Measurements from ENCODE around the gene NECTIN3.

NECTIN3 gene

DNA sequence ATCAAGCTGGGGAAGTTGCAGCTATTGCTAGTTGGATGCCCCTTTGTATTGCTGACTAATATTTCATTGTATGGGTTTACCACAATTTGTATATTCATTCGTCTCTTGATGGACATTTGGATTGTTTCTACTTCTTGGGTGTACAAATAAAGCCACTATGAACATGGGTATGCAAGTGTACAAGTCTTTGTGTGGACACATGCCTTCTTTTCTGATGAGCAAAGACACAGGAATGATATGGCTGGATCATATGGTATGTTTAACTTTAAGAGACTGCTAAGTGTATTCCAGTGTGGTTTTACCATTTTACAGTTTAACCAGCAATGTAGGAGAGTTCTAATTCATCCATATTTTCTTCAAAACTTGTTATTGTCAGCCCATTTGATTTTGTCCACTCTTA, 32.2 kb downstream of the NECTIN3 start:
- Histone ChIP-seq H3K79me2 (ENCODE audit: low read length) (no peaks in the 10 kb centered on the region), H3K9ac (ENCODE audit: low read length) (no peak overlapping the region), H2AFZ (ENCODE audit: low read depth, low read length) (no peak overlapping the region), H3K36me3 (replicated peaks; ENCODE audit: low read depth, low read length) (no peaks in the 10 kb centered on the region), H4K20me1 (ENCODE audit: insufficient read depth, low read length) (no peaks in the 10 kb centered on the region), H3K4me2 (ENCODE audit: low read length) (no peak overlapping the region), H3K27ac (ENCODE audit: low read length) (no peak overlapping the region), H3K4me1 (ENCODE audit: low read length) (no peaks in the 10 kb centered on the region), H3K4me3 (ENCODE audit: low read length) (no peak overlapping the region), H3K9me3 (ENCODE audit: insufficient read depth, low read length) (no peaks in the 10 kb centered on the region), H3K27me3 (ENCODE audit: low read depth, low read length) (no peaks in the 10 kb centered on the region)
- TF ChIP-seq EZH2phosphoT487 (IDR thresholded peaks at IDR 0.05; ENCODE audit: low read depth), result no peak
- TF ChIP-seq, protein P1, sequence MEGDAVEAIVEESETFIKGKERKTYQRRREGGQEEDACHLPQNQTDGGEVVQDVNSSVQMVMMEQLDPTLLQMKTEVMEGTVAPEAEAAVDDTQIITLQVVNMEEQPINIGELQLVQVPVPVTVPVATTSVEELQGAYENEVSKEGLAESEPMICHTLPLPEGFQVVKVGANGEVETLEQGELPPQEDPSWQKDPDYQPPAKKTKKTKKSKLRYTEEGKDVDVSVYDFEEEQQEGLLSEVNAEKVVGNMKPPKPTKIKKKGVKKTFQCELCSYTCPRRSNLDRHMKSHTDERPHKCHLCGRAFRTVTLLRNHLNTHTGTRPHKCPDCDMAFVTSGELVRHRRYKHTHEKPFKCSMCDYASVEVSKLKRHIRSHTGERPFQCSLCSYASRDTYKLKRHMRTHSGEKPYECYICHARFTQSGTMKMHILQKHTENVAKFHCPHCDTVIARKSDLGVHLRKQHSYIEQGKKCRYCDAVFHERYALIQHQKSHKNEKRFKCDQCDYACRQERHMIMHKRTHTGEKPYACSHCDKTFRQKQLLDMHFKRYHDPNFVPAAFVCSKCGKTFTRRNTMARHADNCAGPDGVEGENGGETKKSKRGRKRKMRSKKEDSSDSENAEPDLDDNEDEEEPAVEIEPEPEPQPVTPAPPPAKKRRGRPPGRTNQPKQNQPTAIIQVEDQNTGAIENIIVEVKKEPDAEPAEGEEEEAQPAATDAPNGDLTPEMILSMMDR (IDR thresholded peaks at IDR 0.05; ENCODE audit: low read depth, low read length), result no peak

DNA sequence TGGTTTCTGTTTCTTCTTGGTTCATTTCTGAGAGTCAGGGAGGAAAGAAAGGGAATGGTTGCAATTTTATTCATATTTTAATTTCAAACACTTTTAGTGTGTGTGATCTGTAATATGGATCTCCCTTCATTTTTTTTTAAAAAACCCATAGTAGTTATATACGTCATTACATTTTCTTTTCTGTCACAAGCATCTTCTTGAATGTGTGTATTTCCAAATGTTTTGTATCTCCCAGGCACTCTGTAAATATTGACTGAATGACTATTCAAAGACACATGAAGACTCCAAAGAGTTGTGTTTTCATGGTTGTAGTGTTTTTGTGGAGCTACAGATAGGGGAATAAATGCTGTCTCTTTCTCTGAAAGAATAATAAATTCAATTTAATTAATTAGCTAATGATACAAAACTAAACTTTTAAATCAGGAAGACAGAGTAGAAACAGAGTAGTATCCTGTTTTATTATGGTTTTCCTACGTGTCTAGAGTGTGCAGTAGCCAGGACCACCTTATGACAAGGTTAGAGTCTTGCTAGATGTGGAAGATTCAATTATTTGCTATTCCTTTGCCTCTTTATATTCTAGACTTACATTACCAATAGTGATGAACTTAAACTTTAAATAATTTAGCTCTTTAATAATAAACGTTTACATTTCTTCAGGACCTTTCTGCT, 35.5 kb downstream of the NECTIN3 start:
- H4K20me1 ChIP-seq (ENCODE audit: insufficient read depth, low read length), result no peaks in the 10 kb centered on the region
- H3K36me3 ChIP-seq (replicated peaks; ENCODE audit: low read depth, low read length), result no peaks in the 10 kb centered on the region
- no peaks in the 10 kb centered on the region for H3K79me2 ChIP-seq (ENCODE audit: low read length)
- no peak overlapping the region for H3K4me2 ChIP-seq (ENCODE audit: low read length)
- no peaks in the 10 kb centered on the region for H3K9me3 ChIP-seq (ENCODE audit: insufficient read depth, low read length)
- TF ChIP-seq, protein P1 (IDR thresholded peaks at IDR 0.05; ENCODE audit: low read depth, low read length), result no peak
- TF ChIP-seq EZH2phosphoT487 (IDR thresholded peaks at IDR 0.05; ENCODE audit: low read depth), result no peak
- H3K27me3 ChIP-seq (ENCODE audit: low read depth, low read length), result no peaks in the 10 kb centered on the region
- no peak overlapping the region for H2AFZ ChIP-seq (ENCODE audit: low read depth, low read length)
- H3K4me1 ChIP-seq (ENCODE audit: low read length), result no peaks in the 10 kb centered on the region
- H3K4me3 ChIP-seq (ENCODE audit: low read length), result no peak overlapping the region
- no peak overlapping the region for H3K9ac ChIP-seq (ENCODE audit: low read length)
- no peak overlapping the region for H3K27ac ChIP-seq (ENCODE audit: low read length)

DNA sequence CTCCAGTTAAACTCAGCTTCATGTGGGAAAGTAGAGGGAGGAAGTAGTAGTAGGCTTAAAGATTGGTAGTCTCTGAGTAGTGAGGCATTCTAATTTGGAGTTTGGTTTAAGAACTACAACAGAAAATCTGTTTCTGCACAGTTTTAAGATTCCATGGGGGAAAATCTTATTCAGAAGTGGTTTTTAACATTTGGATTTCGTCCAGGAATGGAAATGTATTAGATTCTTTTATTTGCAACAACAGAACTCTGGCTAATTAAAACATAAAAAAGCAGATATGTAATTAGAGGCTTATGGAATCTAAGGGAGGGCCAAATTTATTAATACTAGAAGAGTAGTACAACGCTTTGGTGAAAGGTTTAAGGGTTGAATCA, 36.0 kb downstream of the NECTIN3 start:
- Histone ChIP-seq H2AFZ (ENCODE audit: low read depth, low read length) (no peak overlapping the region), H3K9me3 (ENCODE audit: insufficient read depth, low read length) (no peaks in the 10 kb centered on the region), H3K79me2 (ENCODE audit: low read length) (no peaks in the 10 kb centered on the region), H3K27me3 (ENCODE audit: low read depth, low read length) (no peaks in the 10 kb centered on the region), H3K27ac (ENCODE audit: low read length) (no peak overlapping the region), H3K36me3 (replicated peaks; ENCODE audit: low read depth, low read length) (no peaks in the 10 kb centered on the region), H3K4me3 (ENCODE audit: low read length) (no peak overlapping the region), H3K9ac (ENCODE audit: low read length) (no peak overlapping the region), H3K4me2 (ENCODE audit: low read length) (no peak overlapping the region), H3K4me1 (ENCODE audit: low read length) (no peaks in the 10 kb centered on the region), H4K20me1 (ENCODE audit: insufficient read depth, low read length) (no peaks in the 10 kb centered on the region)
- TF ChIP-seq EZH2phosphoT487 (IDR thresholded peaks at IDR 0.05; ENCODE audit: low read depth), result no peak
- TF ChIP-seq, protein P1 (IDR thresholded peaks at IDR 0.05; ENCODE audit: low read depth, low read length), result no peak

DNA sequence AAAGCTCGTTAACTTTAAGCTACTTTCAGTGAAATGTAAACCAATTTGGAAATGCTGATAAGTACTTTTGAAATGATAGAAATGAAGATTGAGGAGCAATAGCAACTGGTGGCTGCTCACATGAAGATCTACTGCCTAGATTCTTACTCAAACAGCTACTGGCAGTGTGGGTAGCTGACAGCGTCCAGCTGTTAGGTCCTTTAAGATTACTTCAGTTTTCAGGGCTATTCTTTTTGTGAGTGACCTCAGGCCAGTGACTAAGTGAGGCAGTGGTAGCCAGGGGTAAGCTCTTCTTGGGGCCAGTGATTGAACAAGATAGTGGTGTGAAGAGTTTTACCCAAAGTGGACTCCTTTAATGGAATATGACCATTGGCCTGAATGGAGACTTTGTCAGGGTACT, 41.3 kb downstream of the NECTIN3 start:
- no peaks in the 10 kb centered on the region for H3K4me1 ChIP-seq (ENCODE audit: low read length)
- H4K20me1 ChIP-seq (ENCODE audit: insufficient read depth, low read length), result no peaks in the 10 kb centered on the region
- H3K9me3 ChIP-seq (ENCODE audit: insufficient read depth, low read length), result no peaks in the 10 kb centered on the region
- no peak overlapping the region for H2AFZ ChIP-seq (ENCODE audit: low read depth, low read length)
- H3K4me2 ChIP-seq (ENCODE audit: low read length), result no peak overlapping the region
- no peaks in the 10 kb centered on the region for H3K36me3 ChIP-seq (replicated peaks; ENCODE audit: low read depth, low read length)
- TF ChIP-seq, protein P1 (IDR thresholded peaks at IDR 0.05; ENCODE audit: low read depth, low read length), result no peak
- TF ChIP-seq EZH2phosphoT487 (IDR thresholded peaks at IDR 0.05; ENCODE audit: low read depth), result no peak
- no peak overlapping the region for H3K4me3 ChIP-seq (ENCODE audit: low read length)
- H3K27me3 ChIP-seq (ENCODE audit: low read depth, low read length), result no peaks in the 10 kb centered on the region
- no peak overlapping the region for H3K27ac ChIP-seq (ENCODE audit: low read length)
- H3K9ac ChIP-seq (ENCODE audit: low read length), result no peak overlapping the region
- no peaks in the 10 kb centered on the region for H3K79me2 ChIP-seq (ENCODE audit: low read length)

All from OCI-LY3 (cell line).